Ectodermal cell (in vitro differentiated cells): ENCODE measurements around the gene LRMDA.

Experiments
- H3K27ac ChIP-seq: 2 replicates; pipeline ENCODE4 v1.7.0; 2013; ENCODE audit warnings: mild to moderate bottlenecking, low read depth, low read length; ENCODE audit not compliant: insufficient read depth, poor library complexity, severe bottlenecking
- H3K27me3 ChIP-seq: 2 replicates; pipeline ENCODE4 v1.7.0; 2013; ENCODE audit warnings: mild to moderate bottlenecking, low read length; ENCODE audit not compliant: insufficient read depth, control insufficient read depth, poor library complexity, severe bottlenecking
- H3K36me3 ChIP-seq: one replicate; pipeline ENCODE4 v1.7.0; 2013; ENCODE audit warnings: low read length; ENCODE audit not compliant: control insufficient read depth, insufficient read depth
- H3K4me1 ChIP-seq: one replicate; pipeline ENCODE4 v1.7.0; 2013; ENCODE audit warnings: low read length; ENCODE audit not compliant: control insufficient read depth, insufficient read depth
- H3K4me3 ChIP-seq: 2 replicates; pipeline ENCODE4 v1.7.0; 2013; ENCODE audit warnings: low read depth, low read length, control low read depth; ENCODE audit not compliant: insufficient read depth
- H3K9me3 ChIP-seq: 2 replicates; pipeline ENCODE4 v1.7.0; 2013; ENCODE audit warnings: mild to moderate bottlenecking, low read length, moderate library complexity; ENCODE audit not compliant: control insufficient read depth
- WGBS, 2 experiments: methylation state at CpG; one replicate each; pipeline ENCODE4 v1.1.7; 2013; ENCODE audit warnings: missing lambda C conversion rate in 2 of 2; 5-methylcytosine and 5-hydroxymethylcytosine counted together

Gene LRMDA

GRCh38 chr10:75633568-75633967 lies 202.1 kb downstream of the LRMDA start:
- H3K4me1 ChIP-seq: no peaks in the 10 kb centered on the region
- no peaks in the 10 kb centered on the region for H3K9me3 ChIP-seq
- H3K4me3 ChIP-seq: no peak overlapping the region
- no peaks in the 10 kb centered on the region for H3K36me3 ChIP-seq
- WGBS, 2 experiments: 83 to 95% methylated on average over 1 to 2 of the region's 2 CpGs
- H3K27me3 ChIP-seq: no peaks in the 10 kb centered on the region
- H3K27ac ChIP-seq: no peak overlapping the region

GRCh38 chr10:75634947-75635346 lies 203.5 kb downstream of the LRMDA start:
- Histone ChIP-seq H3K27me3 (no peaks in the 10 kb centered on the region), H3K36me3 (no peaks in the 10 kb centered on the region), H3K4me3 (no peak overlapping the region), H3K9me3 (no peaks in the 10 kb centered on the region), H3K4me1 (no peaks in the 10 kb centered on the region), H3K27ac (no peak overlapping the region)
- WGBS, 2 experiments: 88 to 94% methylated on average over 2 of the region's 2 CpGs

- no peak overlapping the region for H3K27ac ChIP-seq
- H3K4me3 ChIP-seq: no peak overlapping the region
- no peaks in the 10 kb centered on the region for H3K27me3 ChIP-seq
- WGBS, 2 experiments: 93 to 97% methylated on average over 2 of the region's 2 CpGs
- no peaks in the 10 kb centered on the region for H3K4me1 ChIP-seq
- no peaks in the 10 kb centered on the region for H3K36me3 ChIP-seq
- H3K9me3 ChIP-seq: no peaks in the 10 kb centered on the region
Measured at GRCh38 chr10:75638752-75639151, 207.3 kb downstream of the LRMDA start.

- Histone ChIP-seq H3K4me1 (no peaks in the 10 kb centered on the region), H3K27me3 (no peaks in the 10 kb centered on the region), H3K36me3 (no peaks in the 10 kb centered on the region), H3K4me3 (no peak overlapping the region), H3K9me3 (no peaks in the 10 kb centered on the region), H3K27ac (no peak overlapping the region)
- 97 to 98% methylated on average over 7 of the region's 7 CpGs for WGBS, 2 experiments
Measured at GRCh38 chr10:75639736-75640135, 208.3 kb downstream of the LRMDA start.

- Histone ChIP-seq H3K36me3 (no peaks in the 10 kb centered on the region), H3K27ac (no peak overlapping the region), H3K4me3 (no peak overlapping the region), H3K27me3 (no peaks in the 10 kb centered on the region), H3K4me1 (no peaks in the 10 kb centered on the region), H3K9me3 (no peaks in the 10 kb centered on the region)
- WGBS, 2 experiments: 93 to 98% methylated on average over 3 of the region's 3 CpGs
Measured at GRCh38 chr10:75640381-75640780, 209.0 kb downstream of the LRMDA start.

GRCh38 chr10:75640803-75641202 lies 209.4 kb downstream of the LRMDA start:
- Histone ChIP-seq H3K27me3 (no peaks in the 10 kb centered on the region), H3K9me3 (no peaks in the 10 kb centered on the region), H3K4me1 (no peaks in the 10 kb centered on the region), H3K27ac (no peak overlapping the region), H3K4me3 (no peak overlapping the region), H3K36me3 (no peaks in the 10 kb centered on the region)
- WGBS, 2 experiments: 81 to 90% methylated on average over 1 of the region's 1 CpG

- no peak overlapping the region for H3K27ac ChIP-seq
- 93% methylated on average over 2 of the region's 2 CpGs for WGBS, 2 experiments
- H3K4me1 ChIP-seq: no peaks in the 10 kb centered on the region
- H3K4me3 ChIP-seq: no peak overlapping the region
- no peaks in the 10 kb centered on the region for H3K9me3 ChIP-seq
- no peaks in the 10 kb centered on the region for H3K27me3 ChIP-seq
- no peaks in the 10 kb centered on the region for H3K36me3 ChIP-seq
Measured at GRCh38 chr10:75643405-75643804, 212.0 kb downstream of the LRMDA start.

GRCh38 chr10:75643944-75644692 lies 212.7 kb downstream of the LRMDA start:
- no peak overlapping the region for H3K4me3 ChIP-seq
- no peaks in the 10 kb centered on the region for H3K27me3 ChIP-seq
- 70 to 74% methylated on average over 4 to 5 of the region's 5 CpGs for WGBS, 2 experiments
- no peaks in the 10 kb centered on the region for H3K36me3 ChIP-seq
- no peaks in the 10 kb centered on the region for H3K4me1 ChIP-seq
- H3K27ac ChIP-seq: no peak overlapping the region
- H3K9me3 ChIP-seq: no peaks in the 10 kb centered on the region

- Histone ChIP-seq H3K4me1 (peaks cover 3% of the 10 kb centered on the region), H3K27ac (no peak overlapping the region), H3K9me3 (no peaks in the 10 kb centered on the region), H3K4me3 (no peak overlapping the region), H3K36me3 (no peaks in the 10 kb centered on the region), H3K27me3 (no peaks in the 10 kb centered on the region)
- WGBS, 2 experiments: 86 to 97% methylated on average over 1 of the region's 1 CpG
Measured at GRCh38 chr10:75645704-75646103, 214.3 kb downstream of the LRMDA start.

GRCh38 chr10:75646218-75646915 lies 214.9 kb downstream of the LRMDA start:
- Histone ChIP-seq H3K9me3 (no peaks in the 10 kb centered on the region), H3K4me3 (no peak overlapping the region), H3K36me3 (no peaks in the 10 kb centered on the region), H3K27me3 (no peaks in the 10 kb centered on the region), H3K4me1 (peaks cover 3% of the 10 kb centered on the region), H3K27ac (no peak overlapping the region)
- WGBS, 2 experiments: 94 to 95% methylated on average over 18 to 19 of the region's 19 CpGs
